Measurements from ENCODE around the gene UAP1L1. TPM values are rescaled to one million over a fixed set of nuclear protein-coding genes. Genes with fewer than 3 reads are reported as not detected.

The UAP1L1 gene
- total and polyA plus RNA-seq, 9 of the 15 experiments (the other 6 are each of a cell fraction or from before 2014, with no cell fraction given): 0.20 to 8.6 (median 3.7) TPM

- no peak for TF ChIP-seq ZNF668 (CRISPR knock-in tag; IDR thresholded peaks at IDR 0.05)
- TF ChIP-seq MIER1 (IDR thresholded peaks at IDR 0.05; ENCODE audit: low read depth): no peak
- peak; percentile 51; the same call in 1 of the 2 replicates for TF ChIP-seq CTBP1 (IDR thresholded peaks at IDR 0.05; ENCODE audit: borderline replicate concordance)
- TF ChIP-seq, protein P1, sequence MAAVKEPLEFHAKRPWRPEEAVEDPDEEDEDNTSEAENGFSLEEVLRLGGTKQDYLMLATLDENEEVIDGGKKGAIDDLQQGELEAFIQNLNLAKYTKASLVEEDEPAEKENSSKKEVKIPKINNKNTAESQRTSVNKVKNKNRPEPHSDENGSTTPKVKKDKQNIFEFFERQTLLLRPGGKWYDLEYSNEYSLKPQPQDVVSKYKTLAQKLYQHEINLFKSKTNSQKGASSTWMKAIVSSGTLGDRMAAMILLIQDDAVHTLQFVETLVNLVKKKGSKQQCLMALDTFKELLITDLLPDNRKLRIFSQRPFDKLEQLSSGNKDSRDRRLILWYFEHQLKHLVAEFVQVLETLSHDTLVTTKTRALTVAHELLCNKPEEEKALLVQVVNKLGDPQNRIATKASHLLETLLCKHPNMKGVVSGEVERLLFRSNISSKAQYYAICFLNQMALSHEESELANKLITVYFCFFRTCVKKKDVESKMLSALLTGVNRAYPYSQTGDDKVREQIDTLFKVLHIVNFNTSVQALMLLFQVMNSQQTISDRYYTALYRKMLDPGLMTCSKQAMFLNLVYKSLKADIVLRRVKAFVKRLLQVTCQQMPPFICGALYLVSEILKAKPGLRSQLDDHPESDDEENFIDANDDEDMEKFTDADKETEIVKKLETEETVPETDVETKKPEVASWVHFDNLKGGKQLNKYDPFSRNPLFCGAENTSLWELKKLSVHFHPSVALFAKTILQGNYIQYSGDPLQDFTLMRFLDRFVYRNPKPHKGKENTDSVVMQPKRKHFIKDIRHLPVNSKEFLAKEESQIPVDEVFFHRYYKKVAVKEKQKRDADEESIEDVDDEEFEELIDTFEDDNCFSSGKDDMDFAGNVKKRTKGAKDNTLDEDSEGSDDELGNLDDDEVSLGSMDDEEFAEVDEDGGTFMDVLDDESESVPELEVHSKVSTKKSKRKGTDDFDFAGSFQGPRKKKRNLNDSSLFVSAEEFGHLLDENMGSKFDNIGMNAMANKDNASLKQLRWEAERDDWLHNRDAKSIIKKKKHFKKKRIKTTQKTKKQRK (IDR thresholded peaks at IDR 0.05; ENCODE audit: borderline replicate concordance, low read depth, low read length): no peak
- TF ChIP-seq GATAD2B (IDR thresholded peaks at IDR 0.05; ENCODE audit: borderline replicate concordance): no peak
- TF ChIP-seq LARP7 (IDR thresholded peaks at IDR 0.05): no peak
- no peak for TF ChIP-seq HMG20A (CRISPR knock-in tag; conservative IDR thresholded peaks at IDR 0.05)
- TF ChIP-seq ATF3 (IDR thresholded peaks at IDR 0.05): no peak
- TF ChIP-seq ATF3 (CRISPR knock-in tag; conservative IDR thresholded peaks at IDR 0.05): 0 out of 2 replicates have a peak, but pooled peaks have one; percentile 39
- no peak for TF ChIP-seq TCF3 (CRISPR knock-in tag; IDR thresholded peaks at IDR 0.05)
- TF ChIP-seq SETDB1 (IDR thresholded peaks at IDR 0.05; ENCODE audit: low read length): no peak
- TF ChIP-seq SMARCE1 (IDR thresholded peaks at IDR 0.05): no peak
- no peak for TF ChIP-seq KLF13 (tag; IDR thresholded peaks at IDR 0.05; ENCODE audit: borderline replicate concordance, low read depth)
- no peak for TF ChIP-seq NCOA1 (IDR thresholded peaks at IDR 0.05; ENCODE audit: low read depth)
- no peak for TF ChIP-seq GTF2E2 (tag; IDR thresholded peaks at IDR 0.05)
- TF ChIP-seq TRIM24 (IDR thresholded peaks at IDR 0.05): no peak
- TF ChIP-seq ZNF444 (CRISPR knock-in tag; IDR thresholded peaks at IDR 0.05): no peak
- TF ChIP-seq PYGO2 (tag; IDR thresholded peaks at IDR 0.05): no peak
- no peak for TF ChIP-seq BCL6 (CRISPR knock-in tag; IDR thresholded peaks at IDR 0.05)
- TF ChIP-seq, protein P2, sequence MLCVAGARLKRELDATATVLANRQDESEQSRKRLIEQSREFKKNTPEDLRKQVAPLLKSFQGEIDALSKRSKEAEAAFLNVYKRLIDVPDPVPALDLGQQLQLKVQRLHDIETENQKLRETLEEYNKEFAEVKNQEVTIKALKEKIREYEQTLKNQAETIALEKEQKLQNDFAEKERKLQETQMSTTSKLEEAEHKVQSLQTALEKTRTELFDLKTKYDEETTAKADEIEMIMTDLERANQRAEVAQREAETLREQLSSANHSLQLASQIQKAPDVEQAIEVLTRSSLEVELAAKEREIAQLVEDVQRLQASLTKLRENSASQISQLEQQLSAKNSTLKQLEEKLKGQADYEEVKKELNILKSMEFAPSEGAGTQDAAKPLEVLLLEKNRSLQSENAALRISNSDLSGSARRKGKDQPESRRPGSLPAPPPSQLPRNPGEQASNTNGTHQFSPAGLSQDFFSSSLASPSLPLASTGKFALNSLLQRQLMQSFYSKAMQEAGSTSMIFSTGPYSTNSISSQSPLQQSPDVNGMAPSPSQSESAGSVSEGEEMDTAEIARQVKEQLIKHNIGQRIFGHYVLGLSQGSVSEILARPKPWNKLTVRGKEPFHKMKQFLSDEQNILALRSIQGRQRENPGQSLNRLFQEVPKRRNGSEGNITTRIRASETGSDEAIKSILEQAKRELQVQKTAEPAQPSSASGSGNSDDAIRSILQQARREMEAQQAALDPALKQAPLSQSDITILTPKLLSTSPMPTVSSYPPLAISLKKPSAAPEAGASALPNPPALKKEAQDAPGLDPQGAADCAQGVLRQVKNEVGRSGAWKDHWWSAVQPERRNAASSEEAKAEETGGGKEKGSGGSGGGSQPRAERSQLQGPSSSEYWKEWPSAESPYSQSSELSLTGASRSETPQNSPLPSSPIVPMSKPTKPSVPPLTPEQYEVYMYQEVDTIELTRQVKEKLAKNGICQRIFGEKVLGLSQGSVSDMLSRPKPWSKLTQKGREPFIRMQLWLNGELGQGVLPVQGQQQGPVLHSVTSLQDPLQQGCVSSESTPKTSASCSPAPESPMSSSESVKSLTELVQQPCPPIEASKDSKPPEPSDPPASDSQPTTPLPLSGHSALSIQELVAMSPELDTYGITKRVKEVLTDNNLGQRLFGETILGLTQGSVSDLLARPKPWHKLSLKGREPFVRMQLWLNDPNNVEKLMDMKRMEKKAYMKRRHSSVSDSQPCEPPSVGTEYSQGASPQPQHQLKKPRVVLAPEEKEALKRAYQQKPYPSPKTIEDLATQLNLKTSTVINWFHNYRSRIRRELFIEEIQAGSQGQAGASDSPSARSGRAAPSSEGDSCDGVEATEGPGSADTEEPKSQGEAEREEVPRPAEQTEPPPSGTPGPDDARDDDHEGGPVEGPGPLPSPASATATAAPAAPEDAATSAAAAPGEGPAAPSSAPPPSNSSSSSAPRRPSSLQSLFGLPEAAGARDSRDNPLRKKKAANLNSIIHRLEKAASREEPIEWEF (CRISPR knock-in tag; IDR thresholded peaks at IDR 0.05): no peak
- TF ChIP-seq TAF9B (IDR thresholded peaks at IDR 0.05; ENCODE audit: partially characterized antibody): no peak
These were observed 48.0 kb upstream of the UAP1L1 start (continued) for GRCh38 chr9:137029058-137029936.

Measured in K562 (cell line).